Keratinocyte (primary cell): ENCODE measurements around the gene FAM107B.

Experiments
- CTCF ChIP-seq, 3 experiments: IDR thresholded peaks in 1 of 3; conservative IDR thresholded peaks in 1 of 3; optimal IDR thresholded peaks in 1 of 3; 2 replicates in 2 of 3; 3 replicates in 1 of 3; pipeline versions ENCODE3 to v1.5.1; 2011; ENCODE audit warnings: low read length in 3 of 3, mild to moderate bottlenecking in 3 of 3, moderate library complexity in 2 of 3, control low read depth in 1 of 3, inconsistent platforms in 1 of 3; ENCODE audit not compliant: insufficient read depth in 2 of 3; ENCODE audit errors: extremely low read depth in 1 of 3
- EZH2 ChIP-seq: IDR thresholded peaks from one replicate; pipeline ENCODE4 v1.6.1; 2012; ENCODE audit warnings: inconsistent platforms, mild to moderate bottlenecking, low read length, moderate library complexity

- TF ChIP-seq CTCF (optimal IDR thresholded peaks at IDR 0.05 in 1 of 3, IDR thresholded peaks at IDR 0.05 in 1 of 3, conservative IDR thresholded peaks at IDR 0.05 in 1 of 3; ENCODE audit: extremely low read depth in 1 of 3, insufficient read depth in 2 of 3, low read length in 3 of 3) = no peak
- no peak for TF ChIP-seq EZH2
Measured at GRCh38 chr10:14717552-14717951, 57.1 kb downstream of the FAM107B start.
